Measurements from ENCODE around the gene CHL1.

Gene CHL1

DNA sequence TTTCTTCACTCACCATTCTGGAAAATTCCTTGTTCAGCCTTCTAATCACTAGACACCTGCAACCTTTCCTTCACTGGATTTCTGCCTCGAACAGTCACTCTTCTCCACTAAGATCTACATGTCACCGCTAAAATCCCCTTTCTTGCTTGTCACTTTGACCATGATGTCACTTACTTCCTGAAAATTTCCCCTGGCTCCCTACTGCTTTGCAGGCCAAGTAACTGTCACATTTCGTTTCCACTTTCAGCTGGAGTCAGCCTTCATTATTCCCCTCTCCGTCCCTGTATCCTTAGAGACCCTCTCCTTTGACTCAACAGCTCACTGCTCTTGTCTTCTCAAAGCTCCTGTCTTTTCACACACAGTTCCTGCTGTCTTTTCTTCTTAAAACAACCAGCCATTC is 15.9 kb downstream of the CHL1 start:
- DNase-seq = peak in 4 of 51 donors; percentile 8 to 55 (median 13)

DNA sequence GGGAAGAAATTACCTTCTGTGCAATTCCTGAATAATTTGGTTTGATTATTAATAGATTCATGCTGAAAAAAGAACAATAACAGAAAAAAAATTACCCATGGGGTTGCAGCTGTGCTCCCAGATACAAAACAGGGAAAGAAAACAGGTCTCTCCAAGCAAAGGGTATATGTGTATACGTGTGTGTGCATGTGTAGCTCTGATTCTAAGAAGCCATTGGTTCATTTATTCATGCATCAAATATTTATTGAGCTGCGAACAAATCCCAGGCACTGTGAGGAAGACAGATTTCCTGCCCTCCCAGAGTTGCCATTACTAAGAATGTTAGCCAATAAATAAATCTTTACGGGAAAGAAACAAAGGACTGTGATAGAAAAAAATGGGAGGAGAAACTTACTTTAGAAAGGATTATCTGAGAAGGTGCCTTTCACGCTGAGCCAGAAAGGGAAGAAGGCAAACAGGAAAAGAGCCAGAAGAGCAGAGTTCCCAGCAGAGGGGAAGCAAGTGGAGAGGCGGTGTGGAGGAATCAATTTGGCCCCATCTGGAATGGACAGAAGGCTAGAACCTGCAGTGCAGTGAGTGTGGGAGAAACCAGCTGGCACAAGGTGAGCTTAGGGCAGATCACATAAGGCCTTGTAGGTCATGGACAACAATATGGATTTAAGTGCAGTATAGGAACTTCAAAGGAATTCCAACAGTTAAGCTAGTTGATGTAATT is 20.7 kb downstream of the CHL1 start:
- DNase-seq = no peak

DNA sequence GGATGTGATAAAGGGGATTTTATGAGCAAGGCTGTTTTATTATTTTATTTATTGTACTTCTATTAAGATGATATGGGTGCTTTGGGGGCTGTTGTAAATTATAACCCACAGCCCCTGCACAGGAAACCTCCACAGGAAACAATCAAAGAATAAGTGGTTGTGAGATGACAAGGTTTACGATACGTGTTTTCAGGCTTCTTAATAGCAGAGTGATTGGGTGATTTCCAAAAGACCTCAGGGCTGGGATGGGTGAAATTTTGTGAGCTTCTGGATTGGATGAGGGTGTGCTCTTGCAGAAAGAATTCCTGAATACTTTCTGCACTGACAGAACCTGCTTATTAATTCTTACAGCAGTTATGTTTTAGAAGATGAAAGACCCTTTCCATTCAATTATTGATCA is 21.4 kb downstream of the CHL1 start:
- no peak for DNase-seq

DNA sequence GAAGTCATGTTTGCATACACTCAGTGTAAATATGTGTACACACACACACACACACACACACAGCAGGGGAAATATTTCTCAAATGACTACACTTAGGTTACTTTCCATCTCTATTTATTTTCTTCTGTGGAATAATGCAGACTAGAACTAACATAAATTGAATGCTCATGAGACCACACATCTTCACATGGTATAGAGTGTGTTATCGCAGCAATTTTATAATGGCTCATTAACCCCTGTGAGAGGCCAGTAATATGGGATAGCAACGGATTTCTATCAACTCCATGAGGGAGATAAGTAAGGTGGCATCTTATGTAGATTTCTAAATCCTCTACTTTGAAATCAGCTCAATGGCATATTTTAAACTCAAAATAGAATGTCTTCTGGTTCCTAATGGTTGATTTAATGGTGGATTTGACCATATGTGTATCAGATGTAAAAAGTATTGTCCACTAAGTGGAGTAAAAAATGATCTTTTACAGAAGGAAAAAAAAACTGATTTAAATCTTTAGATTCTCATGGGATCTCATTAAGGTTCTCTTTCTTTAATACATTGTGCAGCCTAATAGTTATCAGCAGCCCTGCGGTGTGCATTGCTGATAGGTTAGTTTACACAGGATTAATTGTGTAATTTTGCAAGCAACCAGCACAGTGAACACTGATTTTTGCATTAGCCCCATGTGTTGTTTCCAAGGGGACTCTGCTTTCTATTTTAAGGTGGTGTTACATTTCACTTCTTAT is 32.0 kb downstream of the CHL1 start:
- no peak for DNase-seq

DNA sequence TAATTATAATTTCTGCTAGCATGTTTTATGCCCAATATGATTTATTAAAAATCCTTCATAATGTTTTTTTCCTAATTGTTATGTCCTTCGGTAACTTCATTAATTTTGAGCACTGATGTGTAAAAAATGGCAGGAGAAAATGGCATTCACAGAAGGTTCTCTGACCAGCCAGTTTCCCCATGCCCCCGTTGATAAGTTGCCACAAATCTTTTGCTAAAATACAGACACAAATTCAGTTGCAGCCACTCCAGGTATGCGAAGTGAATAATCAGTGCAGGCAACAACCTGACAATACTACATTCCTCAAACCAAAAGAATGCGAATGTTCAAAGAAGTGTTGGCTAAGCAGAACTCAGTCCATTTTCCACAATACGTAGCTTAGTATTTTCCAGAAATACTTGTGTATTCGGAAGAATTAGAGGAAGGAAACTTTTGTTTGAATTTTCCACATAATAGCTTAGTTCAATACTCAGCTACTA is 32.7 kb downstream of the CHL1 start:
- DNase-seq = no peak

DNA sequence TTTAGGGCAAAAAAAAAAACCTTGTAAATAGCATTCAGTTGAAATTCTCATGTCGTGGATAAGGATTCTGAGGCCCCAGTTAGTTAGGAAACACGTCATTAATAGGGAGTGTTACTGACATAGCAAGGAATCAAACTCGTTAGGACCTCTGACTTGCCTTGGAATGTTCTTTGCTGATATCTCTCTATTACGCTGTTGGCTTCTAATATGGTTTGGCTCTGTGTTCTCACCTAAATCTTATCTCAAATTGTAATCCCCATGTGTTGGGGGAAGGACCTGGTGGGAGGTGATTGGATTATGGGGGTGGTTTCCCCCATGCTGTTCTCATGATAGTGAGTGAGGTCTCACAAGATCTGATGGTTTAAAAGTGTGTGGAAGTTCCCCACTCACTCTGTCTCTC is 40.3 kb downstream of the CHL1 start:
- no peak for DNase-seq

DNA sequence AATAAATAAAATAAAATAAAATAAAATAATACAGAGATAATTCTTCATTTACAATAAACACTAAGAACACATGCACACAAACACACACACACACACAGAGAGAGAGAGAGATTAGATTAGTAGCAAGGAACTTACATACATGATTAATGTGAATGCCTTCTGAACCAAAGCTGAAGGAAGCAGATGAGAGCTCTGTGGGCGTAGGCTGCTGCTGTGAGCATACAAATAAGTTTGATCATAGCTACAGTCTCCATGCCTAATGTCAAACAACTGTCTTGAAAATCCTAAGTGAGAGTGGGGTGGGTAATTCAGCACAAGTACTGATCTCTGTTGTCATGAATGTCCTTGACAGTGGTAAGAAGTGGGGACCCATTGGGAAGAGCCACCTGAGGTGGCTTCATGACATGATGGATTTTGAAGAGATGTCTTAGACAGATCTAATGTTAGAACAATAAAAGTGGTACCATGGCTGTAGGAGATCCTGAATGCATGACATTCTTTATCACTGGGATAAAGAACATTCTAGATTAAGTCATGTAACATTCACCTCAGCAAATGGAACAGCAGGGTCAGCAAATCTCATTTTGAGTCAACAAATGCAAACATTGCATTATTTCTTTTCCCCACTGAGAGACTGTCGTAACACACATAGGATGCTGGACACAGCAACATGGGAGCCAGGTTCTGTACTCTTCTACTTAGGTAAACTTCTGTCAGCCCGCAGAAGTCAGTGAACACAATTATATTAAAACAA is 46.2 kb downstream of the CHL1 start:
- no peak for DNase-seq

DNA sequence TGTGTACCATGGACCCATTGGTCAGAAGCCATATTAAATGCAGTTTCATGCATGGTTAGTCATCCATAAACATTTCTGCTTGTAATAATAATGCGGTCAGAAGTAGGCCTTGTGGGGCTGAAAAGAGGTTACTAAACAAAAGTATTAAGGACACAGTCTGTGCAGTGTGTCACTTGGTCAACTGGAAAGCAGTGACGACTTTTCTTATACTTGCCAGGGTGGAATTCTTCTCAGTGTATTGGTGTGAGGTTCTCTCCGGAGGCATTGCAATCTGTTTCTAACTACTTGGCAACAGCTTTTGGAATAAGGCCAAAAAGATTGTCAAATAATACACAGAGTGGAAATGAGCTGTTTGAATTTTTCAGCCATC is 46.8 kb downstream of the CHL1 start:
- DNase-seq = no peak

DNA sequence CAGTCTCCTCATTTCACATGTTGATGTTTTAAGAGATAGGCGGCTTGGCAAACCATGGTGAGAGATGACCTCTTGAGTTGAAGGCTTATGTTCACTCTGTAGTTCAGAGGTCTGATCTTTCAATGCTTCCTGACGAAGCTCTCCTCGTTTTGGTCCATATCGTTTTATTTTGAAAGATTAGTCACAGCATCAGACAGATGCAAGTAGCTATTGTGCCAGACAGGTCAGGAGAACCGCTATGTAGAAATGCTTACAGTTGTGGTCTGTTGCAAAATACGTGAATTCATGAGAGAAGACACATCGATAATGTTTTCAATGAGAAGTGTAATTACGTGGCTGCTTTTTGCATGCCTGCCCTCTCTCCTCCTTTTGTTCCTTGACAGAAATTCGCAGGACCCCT is 47.5 kb downstream of the CHL1 start:
- no peak for DNase-seq

DNA sequence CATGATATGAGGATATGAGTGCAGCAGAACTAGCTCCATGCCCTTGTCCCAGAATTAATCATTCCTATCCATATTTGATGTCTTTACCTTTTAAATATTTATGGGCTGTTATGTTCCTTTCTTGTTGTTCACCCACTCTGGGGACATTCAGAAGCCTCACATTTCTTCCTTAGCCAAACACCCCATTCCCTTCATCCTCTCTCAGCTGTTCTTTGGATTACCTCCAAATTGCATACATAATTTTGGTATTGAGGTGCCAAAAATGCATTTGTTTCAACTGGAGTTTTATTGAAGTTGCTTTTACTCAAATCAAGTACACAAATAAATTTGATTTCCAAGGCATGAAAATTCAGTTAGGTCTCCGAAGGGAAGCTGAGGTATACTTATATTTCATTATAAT is 51.4 kb downstream of the CHL1 start:
- DNase-seq = no peak

DNA sequence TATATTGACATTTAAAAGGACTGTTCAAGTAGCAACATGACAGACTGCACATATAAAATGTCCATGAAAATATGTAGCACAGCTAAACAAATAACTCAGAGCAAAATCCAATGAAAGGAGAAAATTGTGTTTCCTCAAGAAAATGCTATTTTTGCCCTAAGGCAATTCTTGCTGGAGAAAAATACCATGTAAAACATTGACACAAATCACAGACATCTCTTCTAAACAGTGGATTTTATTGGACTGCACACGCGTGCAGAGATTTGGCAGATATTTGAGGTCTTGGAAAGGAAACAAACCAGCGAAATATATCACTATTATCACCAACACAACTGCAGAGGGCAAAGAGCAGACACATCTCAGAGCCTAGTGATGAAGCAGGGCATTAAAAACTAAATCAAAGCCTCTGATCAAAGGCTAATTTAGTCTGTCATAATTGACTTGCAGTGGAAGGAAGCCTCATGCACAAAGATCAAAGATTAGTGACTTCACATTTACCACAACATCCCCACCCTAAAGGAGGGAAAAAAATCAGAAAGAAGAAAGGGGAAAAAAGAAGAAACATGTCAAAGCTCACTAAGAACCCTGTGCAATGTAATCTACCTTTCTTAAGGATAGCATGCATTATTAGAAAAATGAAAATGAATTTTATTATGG is 52.4 kb downstream of the CHL1 start:
- DNase-seq = no peak

DNA sequence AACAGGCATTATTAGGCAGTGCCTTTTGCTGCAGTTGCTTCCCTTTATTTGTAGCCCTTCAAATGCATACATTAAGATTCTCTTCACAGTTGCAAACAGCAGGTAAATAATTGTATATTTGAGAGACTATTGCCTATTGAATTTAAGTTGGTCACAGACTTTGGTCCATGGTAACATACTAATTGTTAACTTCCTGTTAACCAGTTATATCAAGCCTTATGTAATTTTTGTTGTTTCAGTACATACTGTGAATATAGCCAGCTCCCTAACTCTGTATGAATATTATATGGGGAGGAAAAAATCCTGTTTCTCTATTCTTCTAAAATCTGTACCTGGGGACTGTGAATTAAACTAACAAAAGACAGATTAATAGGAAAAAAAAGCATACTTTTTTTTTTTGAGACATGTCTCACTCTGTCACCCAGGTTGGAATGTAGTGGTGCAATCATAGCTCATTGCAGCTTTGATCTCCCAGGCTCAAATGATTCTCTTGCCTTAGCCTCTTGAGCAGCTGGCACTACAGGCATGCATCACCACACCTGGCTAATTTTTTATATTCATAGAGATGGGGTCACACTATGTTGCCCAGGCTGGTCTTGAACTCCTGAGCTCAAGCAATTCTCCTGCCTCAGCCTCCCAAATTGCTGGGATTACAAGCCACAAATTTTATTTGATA is 53.2 kb downstream of the CHL1 start:
- DNase-seq = no peak

DNA sequence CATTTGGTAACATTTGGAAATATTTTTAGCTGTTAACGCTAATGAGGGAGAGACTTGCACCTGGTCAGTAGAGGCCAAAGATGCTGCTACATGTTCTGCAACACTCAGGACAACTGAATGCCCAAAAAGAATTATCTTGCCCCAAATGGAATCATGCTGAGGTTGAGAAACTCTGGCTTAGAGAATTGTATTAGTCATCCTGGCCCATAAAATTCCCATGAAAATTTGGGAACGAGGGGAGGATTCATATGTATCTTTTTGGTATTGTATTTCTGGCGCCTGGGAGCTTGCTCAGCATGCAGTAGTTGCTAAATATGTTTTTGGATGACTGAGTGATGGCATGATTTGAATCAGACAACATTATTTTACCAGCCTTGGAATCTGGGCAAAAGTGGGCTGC is 59.9 kb downstream of the CHL1 start:
- no peak for DNase-seq

DNA sequence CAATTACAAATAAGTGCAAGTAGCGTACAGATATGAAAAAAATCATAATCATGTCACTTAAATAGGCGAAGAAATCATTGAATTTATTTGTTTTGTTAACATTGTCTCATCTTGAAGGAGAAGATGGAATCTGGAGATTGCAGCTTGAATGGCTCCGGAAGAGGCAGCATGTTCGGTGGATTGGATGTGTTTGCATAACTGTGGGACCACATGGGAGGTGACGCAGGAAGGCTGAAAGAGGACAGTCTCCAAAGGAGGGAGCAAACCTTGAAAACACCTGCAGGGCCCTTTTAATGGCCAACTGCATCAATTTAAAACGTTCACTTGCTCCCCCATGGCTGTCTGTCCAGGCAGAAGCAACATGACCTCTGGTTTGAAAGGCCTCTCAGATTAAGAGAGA is 61.3 kb downstream of the CHL1 start:
- no peak for DNase-seq

DNA sequence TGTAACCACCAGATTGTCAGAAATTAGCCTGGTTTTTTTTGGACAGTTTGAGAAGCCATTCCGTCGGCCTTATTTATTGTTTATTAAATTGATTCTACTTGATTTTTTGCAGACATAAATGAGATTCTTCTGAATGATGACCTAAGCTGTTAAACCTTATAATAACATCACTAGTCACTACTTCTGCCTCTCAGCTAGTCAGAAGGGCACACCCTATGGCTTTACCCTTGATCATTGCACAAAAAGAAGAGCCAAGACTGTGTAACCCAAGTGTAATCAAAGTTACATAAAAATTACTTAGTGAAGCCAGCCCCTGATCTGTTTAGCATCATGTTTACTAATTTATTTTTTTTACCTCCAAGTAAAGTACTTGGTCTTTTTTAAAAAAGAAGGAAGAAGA is 64.3 kb downstream of the CHL1 start:
- DNase-seq = no peak

DNA sequence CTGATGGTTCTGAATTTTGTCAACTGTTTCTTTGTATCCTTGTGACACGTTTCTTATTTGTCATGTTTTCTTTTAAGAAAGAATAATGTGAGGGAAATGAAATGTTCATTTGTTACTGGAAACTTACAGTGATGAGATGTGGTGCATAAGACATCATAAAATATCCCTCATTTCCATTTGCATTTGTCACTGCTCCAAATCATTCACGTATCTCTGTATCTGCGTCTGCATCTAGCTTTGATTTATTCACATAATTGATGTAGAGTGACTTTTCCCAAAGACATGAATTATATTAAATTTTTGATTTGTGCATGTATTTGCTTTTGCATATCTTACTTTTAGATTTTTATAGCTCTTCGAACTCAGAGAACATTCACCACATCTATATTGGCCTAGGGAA is 66.8 kb downstream of the CHL1 start:
- DNase-seq = no peak

DNA sequence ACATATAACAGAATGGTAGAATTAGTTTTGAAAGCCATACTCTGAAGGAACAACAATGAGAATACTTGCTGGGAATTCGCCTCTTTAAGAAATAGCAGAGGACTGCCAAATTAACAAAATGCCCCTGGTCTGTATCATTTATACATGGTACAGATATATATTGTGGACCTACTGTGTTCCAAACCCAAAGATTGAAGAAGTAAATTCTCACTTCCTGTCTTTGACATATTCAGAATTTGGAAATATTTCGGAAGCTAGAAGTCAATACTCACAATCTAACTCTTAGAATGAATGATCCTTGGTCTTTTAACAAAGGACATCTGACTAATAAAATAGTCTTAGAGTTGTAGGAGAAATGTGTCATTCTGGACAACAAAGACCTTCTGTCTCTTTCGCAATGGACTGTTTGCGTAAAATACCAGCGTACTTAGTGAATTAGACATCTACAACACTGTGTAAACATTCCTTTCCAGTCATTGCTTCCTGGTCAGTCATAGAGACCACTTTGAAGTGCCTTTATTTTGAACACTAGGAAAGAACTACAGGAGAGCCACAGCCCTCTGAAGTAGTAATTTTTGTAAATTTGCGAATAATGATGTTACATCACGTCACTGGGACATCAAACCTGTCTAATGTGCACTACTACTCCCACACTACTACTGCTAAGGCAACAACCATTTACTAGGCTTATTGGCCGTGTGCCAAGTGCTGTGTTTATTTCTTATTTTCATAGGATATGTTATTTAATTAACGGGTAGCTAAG is 68.0 kb downstream of the CHL1 start:
- DNase-seq = no peak

DNA sequence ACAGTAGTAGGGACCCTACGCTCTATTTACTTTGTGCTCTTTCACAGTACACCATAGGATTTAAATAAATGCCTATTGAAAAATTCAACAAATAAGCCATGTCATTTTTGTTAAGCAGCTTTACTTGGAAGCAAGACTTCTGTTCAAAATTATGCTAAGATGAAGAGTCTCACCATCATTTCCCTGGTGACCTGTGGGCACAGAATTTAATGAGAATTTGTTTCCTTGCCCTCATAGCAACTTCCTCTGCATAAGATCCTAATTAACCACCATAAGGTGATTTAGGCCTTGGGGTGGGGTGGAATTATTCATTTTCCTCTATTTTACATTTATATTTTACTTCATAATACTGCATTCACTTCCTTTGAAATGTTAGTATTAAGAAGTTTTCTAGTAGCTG is 70.5 kb downstream of the CHL1 start:
- DNase-seq = no peak

DNA sequence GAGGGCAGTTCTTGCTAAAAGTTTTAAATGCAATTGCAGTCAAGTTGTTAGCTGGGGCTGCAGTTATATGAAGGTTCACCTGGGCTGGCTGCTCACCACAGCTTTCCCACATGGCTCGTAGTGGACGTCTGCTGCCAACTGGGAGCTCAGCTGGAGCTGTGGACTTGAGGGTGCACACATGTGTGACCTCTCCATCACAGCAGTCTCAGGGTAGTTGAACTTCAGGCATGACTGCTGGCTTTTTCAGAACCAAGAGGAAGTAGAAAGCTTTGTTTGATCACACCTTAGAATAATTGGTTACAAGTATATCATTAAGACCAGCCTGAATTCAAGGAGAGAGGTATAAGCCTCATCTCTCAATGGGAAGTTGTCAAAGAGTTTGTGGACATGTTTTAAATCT is 74.1 kb downstream of the CHL1 start:
- DNase-seq = no peak

DNA sequence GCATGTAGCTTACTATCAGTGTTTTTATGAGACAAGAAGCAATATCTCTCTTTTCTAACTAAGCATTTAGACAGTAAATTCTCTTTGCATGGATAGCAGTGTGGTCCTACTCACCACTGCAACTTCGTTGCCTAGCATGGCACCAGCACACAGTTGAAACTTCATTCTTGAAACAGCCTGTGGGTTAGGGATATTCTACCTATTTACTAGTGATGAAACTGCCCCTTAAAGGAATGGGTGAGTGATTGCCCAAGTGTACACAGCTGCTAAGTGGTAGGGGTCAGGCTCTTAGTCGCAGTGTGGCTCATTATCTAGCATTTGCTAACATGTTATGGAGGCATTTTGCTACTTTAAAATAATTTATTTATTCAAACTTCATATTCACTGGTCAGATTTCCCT is 78.4 kb downstream of the CHL1 start:
- no peak for DNase-seq

DNA sequence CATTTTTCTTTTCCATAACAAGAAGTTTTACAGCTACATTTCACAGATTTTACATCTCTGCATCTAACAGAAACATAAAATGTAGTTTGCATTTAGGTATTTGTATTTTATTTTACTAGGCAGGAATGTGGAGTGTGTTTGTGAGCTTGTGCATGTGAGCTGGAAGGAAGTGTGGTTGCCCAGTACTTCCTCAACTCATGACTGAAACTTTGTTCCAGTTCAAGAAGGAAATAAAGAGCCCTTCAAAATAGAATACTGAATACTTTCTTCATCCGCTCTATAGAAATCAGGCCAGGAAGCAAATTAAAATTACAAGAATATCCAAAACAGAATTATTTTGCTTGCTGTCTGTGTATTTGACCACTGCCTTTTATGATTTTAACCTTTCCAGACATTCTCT is 81.3 kb downstream of the CHL1 start:
- DNase-seq = peak in 1 of 51 donors; percentile 1

Measured in hypothalamus (tissue), 51 donors.